HCT116 (cell line): Measurements from ENCODE around the gene EVI5L.
A peak's percentile ranks its signal among the peaks of the same experiment; 100 is the strongest.

Source experiments
- CBX3 ChIP-seq: IDR thresholded peaks from 2 replicates; pipeline ENCODE4 v1.6.1; 2012; ENCODE audit warnings: low read depth
- CEBPB ChIP-seq: IDR thresholded peaks from 2 replicates; pipeline ENCODE4 v1.6.1; 2012; ENCODE audit warnings: low read depth
- EGR1 ChIP-seq: IDR thresholded peaks from 2 replicates; pipeline ENCODE4 v1.6.1; 2012; ENCODE audit warnings: low read depth
- EZH2 ChIP-seq: fragments of 200-600 bp; sonication (generic); IDR thresholded peaks from 2 replicates; pipeline ENCODE4 v1.6.1; 2017; ENCODE audit warnings: antibody characterized with exemption, mixed run types
- FOSL1 ChIP-seq: IDR thresholded peaks from 2 replicates; pipeline ENCODE4 v1.6.1; 2012; ENCODE audit warnings: low read depth
- POLR2AphosphoS5 ChIP-seq: IDR thresholded peaks from 2 replicates; pipeline ENCODE4 v1.6.1; 2011; ENCODE audit warnings: mild to moderate bottlenecking, low read depth, low read length, moderate library complexity
- SIN3A ChIP-seq: IDR thresholded peaks from 2 replicates; pipeline ENCODE4 v1.6.1; 2012; ENCODE audit warnings: low read depth
- SP1 ChIP-seq: IDR thresholded peaks from 2 replicates; pipeline ENCODE4 v1.6.1; 2012; ENCODE audit warnings: low read depth
- SRF ChIP-seq: IDR thresholded peaks from 2 replicates; pipeline ENCODE4 v1.6.1; 2012; ENCODE audit warnings: low read depth
- ZNF274 ChIP-seq: fragments of 200-500 bp; sonication (Bioruptor generic); IDR thresholded peaks from 2 replicates; pipeline ENCODE4 v1.6.1; 2014; ENCODE audit warnings: mild to moderate bottlenecking, low read depth, low read length, inconsistent platforms
- TF ChIP-seq, protein P1 (sequence below), 3 experiments: fragments of 200-600 bp in 1 of 3; sonication (generic) in 1 of 3; IDR thresholded peaks in 2 of 3; conservative IDR thresholded peaks in 1 of 3; 2 replicates each; pipeline ENCODE4 v1.5.1; 2012 to 2017; ENCODE audit warnings: low read depth in 2 of 3, low read length in 2 of 3, antibody characterized with exemption in 1 of 3, borderline replicate concordance in 1 of 3, control low read depth in 1 of 3, mild to moderate bottlenecking in 1 of 3, mixed read lengths in 1 of 3, mixed run types in 1 of 3, moderate library complexity in 1 of 3; ENCODE audit not compliant: insufficient read depth in 1 of 3
- TF ChIP-seq, protein P2 (sequence below): IDR thresholded peaks from 2 replicates; pipeline ENCODE4 v1.6.1; 2012
- TF ChIP-seq, protein P3 (sequence below): IDR thresholded peaks from 2 replicates; pipeline ENCODE4 v1.6.1; 2012

DNA sequence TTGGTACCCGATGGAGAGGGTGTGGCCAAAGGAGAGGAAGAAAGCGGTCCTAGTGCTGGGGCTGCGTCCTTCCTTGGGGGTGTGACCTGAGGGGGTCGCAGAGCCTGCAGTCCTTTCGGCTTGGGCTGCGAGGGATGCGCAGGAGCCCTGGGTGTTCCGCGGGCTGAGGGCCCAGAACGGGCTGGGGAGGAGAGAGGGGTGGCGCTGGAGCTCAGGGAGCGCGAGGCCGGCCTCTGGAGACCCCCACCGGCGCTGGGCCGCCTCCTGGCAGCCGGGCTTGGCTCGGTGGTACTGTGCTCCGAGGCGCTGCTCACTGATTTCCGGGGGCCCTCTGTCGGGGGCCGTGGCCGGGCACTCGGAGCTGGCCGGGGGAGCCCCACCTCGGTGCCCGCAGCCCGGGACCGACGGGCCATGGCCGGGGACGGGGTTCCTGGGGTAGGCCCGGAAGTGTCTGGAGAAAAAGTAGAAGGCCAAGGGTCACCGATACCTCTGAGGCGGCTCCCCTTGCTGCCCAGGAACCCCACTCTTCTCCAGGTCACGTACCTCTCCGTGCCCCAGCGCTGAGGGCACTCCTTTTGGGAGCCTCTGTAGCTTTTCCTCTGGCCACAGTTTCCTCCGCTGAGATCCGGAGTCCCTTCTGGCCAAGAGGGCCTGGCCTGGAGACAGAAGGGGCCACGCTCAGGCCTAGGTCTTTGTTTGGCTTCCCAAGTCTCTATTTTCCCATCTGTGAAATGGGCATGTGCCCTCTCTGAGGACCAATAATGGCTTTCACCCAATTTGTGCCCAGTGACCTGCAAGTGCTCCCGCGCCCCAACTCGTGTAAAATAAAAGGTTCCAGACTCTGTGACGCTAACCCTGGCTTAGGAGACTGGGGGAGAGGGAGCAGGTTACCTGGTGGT is 42.5 kb downstream of the EVI5L start:
- TF ChIP-seq, protein P1, sequence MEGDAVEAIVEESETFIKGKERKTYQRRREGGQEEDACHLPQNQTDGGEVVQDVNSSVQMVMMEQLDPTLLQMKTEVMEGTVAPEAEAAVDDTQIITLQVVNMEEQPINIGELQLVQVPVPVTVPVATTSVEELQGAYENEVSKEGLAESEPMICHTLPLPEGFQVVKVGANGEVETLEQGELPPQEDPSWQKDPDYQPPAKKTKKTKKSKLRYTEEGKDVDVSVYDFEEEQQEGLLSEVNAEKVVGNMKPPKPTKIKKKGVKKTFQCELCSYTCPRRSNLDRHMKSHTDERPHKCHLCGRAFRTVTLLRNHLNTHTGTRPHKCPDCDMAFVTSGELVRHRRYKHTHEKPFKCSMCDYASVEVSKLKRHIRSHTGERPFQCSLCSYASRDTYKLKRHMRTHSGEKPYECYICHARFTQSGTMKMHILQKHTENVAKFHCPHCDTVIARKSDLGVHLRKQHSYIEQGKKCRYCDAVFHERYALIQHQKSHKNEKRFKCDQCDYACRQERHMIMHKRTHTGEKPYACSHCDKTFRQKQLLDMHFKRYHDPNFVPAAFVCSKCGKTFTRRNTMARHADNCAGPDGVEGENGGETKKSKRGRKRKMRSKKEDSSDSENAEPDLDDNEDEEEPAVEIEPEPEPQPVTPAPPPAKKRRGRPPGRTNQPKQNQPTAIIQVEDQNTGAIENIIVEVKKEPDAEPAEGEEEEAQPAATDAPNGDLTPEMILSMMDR (IDR thresholded peaks at IDR 0.05 in 2 of 3, conservative IDR thresholded peaks at IDR 0.05 in 1 of 3; ENCODE audit: borderline replicate concordance in 1 of 3, insufficient read depth in 1 of 3, low read depth in 2 of 3, low read length in 2 of 3), result no peak
- no peak for TF ChIP-seq EZH2
- TF ChIP-seq, protein P2, sequence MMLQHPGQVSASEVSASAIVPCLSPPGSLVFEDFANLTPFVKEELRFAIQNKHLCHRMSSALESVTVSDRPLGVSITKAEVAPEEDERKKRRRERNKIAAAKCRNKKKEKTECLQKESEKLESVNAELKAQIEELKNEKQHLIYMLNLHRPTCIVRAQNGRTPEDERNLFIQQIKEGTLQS, result no peak
- no peak for TF ChIP-seq FOSL1
- TF ChIP-seq SIN3A, result no peak
- no peak for TF ChIP-seq EGR1
- 0 out of 2 replicates have a peak, but pooled peaks have one; percentile 2 for TF ChIP-seq SP1
- no peak for TF ChIP-seq CEBPB
- no peak for TF ChIP-seq POLR2AphosphoS5
- TF ChIP-seq, protein P3, sequence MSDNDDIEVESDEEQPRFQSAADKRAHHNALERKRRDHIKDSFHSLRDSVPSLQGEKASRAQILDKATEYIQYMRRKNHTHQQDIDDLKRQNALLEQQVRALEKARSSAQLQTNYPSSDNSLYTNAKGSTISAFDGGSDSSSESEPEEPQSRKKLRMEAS, result no peak
- TF ChIP-seq SRF, result no peak
- TF ChIP-seq ZNF274, result no peak
- no peak for TF ChIP-seq CBX3
